GM12864 (cell line): ENCODE results near the gene ITGA2B.
"Not testable (repeated sequence)": the region's sequence is repeated elsewhere in the genome, so short reads cannot be mapped to it uniquely, and the experiment has no call there.

Experiments
- DNase-seq: peaks from one replicate; pipeline ENCODE4 v3.0.0-alpha.2; 2011; ENCODE audit warnings: low read depth
- H3K4me3 ChIP-seq: 2 replicates; pipeline ENCODE4 v1.5.1; 2011; ENCODE audit warnings: mild to moderate bottlenecking, low read depth, low read length, control low read depth
- TF ChIP-seq, protein P1 (sequence below): IDR thresholded peaks from 2 replicates; pipeline ENCODE4 v1.5.1; 2011; ENCODE audit warnings: low read depth, mild to moderate bottlenecking, moderate library complexity, low read length, control low read depth, inconsistent platforms; ENCODE audit errors: missing control alignments

ITGA2B gene

DNA sequence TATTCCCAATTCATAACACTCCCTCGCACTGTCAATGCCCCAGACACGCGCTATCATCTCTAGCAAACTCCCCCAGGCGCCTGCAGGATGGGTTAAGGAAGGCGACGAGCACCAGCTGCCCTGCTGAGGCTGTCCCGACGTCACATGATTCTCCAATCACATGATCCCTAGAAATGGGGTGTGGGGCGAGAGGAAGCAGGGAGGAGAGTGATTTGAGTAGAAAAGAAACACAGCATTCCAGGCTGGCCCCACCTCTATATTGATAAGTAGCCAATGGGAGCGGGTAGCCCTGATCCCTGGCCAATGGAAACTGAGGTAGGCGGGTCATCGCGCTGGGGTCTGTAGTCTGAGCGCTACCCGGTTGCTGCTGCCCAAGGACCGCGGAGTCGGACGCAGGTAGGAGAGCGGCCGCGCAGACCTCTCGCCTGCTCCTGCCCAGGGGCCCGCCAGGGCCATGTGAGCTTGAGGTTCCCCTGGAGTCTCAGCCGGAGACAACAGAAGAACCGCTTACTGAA, 44.5 kb downstream of the ITGA2B start, which contains the start of gene GRN:
Gene GRN (plus strand): TSS at position 364 of the 515 bp plus-strand sequence. CDS start 3,863 bp downstream, outside the sequence.
- TF ChIP-seq, protein P1, sequence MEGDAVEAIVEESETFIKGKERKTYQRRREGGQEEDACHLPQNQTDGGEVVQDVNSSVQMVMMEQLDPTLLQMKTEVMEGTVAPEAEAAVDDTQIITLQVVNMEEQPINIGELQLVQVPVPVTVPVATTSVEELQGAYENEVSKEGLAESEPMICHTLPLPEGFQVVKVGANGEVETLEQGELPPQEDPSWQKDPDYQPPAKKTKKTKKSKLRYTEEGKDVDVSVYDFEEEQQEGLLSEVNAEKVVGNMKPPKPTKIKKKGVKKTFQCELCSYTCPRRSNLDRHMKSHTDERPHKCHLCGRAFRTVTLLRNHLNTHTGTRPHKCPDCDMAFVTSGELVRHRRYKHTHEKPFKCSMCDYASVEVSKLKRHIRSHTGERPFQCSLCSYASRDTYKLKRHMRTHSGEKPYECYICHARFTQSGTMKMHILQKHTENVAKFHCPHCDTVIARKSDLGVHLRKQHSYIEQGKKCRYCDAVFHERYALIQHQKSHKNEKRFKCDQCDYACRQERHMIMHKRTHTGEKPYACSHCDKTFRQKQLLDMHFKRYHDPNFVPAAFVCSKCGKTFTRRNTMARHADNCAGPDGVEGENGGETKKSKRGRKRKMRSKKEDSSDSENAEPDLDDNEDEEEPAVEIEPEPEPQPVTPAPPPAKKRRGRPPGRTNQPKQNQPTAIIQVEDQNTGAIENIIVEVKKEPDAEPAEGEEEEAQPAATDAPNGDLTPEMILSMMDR, result no peak

DNA sequence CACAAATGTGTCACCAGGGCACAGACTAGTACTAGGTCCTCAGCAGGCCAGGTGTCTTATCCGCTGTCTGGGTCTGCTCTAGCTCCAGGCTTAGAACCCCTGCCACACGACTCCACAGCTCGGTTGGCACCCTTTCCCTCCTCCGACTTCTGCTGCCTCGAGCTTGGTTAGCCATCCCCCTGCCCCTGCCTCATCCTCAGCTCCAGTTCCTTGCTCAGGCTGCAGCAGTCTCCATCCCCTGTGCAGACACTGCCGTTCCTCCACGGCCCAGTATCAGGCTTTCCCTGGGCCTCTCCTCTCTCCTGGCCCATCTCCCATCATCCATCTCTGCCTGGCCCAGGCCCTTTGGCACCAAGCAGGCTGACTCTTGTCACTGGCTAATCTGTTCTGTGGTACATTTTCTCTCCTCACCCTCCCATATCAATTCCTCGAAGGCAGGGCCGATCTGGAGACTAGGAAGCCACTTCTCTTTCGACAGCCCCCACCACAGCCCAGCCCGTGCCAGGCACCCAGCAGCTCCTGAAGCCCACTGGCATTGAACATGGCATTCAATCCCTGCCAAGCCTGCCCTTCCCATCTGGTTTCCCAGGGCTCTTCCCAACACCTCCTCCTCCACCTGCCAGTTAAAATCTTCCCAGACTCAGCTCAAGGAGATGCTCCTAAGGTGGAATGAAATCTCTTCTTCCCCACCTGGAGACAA, 45.8 kb downstream of the ITGA2B start:
- TF ChIP-seq, protein P1, result no peak
- no peak overlapping the region for H3K4me3 ChIP-seq
- no peak for DNase-seq

More for the DNA sequence above, 44.5 kb downstream of the ITGA2B start, which contains the start of gene GRN:
- DNase-seq, result peak; percentile 92
- peak within 1 kb of the TSS; percentile 64 for H3K4me3 ChIP-seq

DNA sequence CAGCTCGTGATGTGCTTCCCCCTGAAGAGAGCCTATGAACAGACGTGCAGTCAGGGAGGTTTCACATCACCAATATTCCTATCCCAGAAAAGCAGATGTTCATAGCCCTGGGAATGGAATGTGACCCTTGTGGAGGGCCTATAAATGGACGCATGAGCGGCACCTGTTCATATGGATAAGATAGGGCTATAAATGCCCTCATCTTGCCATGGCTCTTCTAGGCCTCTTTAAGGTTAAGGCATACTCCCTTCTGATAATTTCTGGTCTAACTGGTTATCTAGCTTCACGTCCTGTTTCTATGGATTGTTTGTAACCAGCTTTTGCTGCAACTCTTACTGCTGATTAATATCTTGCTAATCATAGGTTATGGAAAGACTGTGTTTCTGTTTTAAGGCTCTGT, 48.9 kb downstream of the ITGA2B start:
- not testable (repeated sequence) for DNase-seq, H3K4me3 ChIP-seq

DNA sequence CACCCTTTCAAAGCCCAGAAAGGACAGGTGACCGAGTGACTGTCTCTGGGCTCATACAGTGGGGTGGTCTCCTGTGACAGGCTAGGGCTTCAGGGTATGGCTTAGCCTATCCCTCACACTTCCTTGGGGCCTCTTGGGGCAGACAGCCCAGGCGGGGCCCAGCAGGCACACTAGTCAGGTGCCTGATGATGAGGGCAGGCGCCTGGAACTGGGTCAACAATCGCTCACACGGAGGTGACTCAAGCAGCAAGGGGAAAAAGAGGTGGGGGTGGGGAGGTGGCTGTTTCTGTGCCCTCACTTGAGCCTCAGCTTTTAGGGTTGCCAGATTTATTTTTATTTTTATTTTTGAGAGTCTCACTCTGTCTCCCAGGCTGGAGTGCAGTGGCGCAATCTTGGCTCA, 50.7 kb downstream of the ITGA2B start:
- DNase-seq, result no peak
- no peak overlapping the region for H3K4me3 ChIP-seq
- TF ChIP-seq, protein P1, result no peak

DNA sequence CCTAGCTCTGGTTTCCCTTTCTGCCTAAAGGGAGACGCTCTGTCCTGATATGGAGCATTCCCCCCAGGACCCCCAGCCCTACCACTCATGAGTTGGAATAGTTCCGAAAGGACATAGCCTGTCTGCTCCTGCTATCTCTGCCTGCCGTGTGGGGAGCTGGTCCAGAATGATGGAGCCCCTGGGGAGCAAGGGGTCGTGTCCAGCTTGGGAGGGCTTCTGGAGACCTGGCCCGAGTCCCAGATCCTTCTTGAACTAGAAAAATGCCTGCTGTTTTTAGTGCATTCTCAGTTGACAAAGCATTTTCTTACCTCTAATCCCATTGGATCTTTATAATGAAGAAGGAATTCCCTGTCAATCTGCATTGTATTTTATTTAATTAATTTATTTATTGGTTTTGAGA, 53.5 kb downstream of the ITGA2B start:
- TF ChIP-seq, protein P1, result no peak
- H3K4me3 ChIP-seq, result no peak overlapping the region
- no peak for DNase-seq

DNA sequence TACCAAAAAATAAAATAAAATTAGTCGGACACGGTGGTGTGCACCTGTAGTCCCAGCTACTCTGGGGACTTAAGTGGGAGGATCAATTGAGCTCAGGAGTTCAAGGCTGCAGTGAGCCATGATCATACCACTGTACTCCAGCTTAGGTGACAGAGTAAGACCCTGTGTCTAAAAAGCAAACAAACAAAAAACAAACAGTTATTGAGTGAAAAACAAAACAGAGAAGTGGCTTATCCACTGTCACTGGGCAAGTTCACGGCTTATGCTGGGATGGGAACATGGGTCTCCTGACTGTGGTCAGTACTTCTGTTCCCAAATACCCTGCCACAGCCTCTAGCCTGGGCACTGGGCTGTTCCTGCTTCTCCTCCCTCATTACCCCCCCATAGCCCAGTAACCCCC, 53.9 kb downstream of the ITGA2B start:
- no peak overlapping the region for H3K4me3 ChIP-seq
- no peak for DNase-seq
- TF ChIP-seq, protein P1, result no peak

DNA sequence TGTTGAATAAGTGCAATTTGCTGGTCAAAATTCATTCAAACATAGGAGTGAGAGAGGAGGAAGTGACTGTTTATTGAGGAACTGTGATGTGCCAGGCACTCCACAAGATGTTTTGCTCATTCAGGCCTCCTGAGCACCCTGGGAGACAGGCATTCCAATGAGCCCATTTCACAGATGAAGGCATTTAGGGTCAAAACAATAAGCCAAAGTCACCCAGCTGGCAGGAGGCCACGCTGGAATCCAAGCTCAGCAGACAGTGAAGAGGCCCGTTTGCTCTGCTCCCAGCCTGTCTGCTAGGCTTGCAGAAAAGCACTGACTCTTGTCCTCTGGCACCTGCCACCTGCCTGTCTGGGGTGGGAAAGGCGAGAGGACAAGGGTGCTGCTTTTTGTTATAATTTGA, 54.7 kb downstream of the ITGA2B start:
- DNase-seq, result no peak
- no peak overlapping the region for H3K4me3 ChIP-seq
- TF ChIP-seq, protein P1, result no peak
